HG02763 (cell line): ENCODE data around the gene CIAPIN1.

Experiments
- ATAC-seq: cut with Tn5 transposase; IDR thresholded peaks from one replicate; pipeline ENCODE4 v1.9.1; 2021; ENCODE audit warnings: mild to moderate bottlenecking, moderate library complexity; ENCODE audit not compliant: unreplicated experiment

The CIAPIN1 gene

GRCh38 chr16:57447186-57447962 lies at the start of gene CIAPIN1, which contains the start of gene COQ9:
TSS of gene CIAPIN1 (minus strand) at chr16:57447385. CDS start at chr16:57440928, 6,457 bp downstream.
TSS of gene COQ9 (plus strand) at chr16:57447479. CDS start at chr16:57447506, 27 bp downstream.
- ATAC-seq: peak; percentile 97

GRCh38 chr16:57493767-57494166 lies 46.6 kb upstream of the CIAPIN1 start:
- no peak for ATAC-seq

GRCh38 chr16:57489229-57489628 lies 42.0 kb upstream of the CIAPIN1 start:
- no peak for ATAC-seq

GRCh38 chr16:57486858-57487834 lies 40.0 kb upstream of the CIAPIN1 start:
- ATAC-seq: no peak

- ATAC-seq: peak; percentile 88
Measured at GRCh38 chr16:57485916-57486857, 39.0 kb upstream of the CIAPIN1 start, which contains the start of gene DOK4. TSS of gene DOK4 (minus strand) at chr16:57486493. CDS start at chr16:57479507, 6,986 bp downstream.

- no peak for ATAC-seq
Measured at GRCh38 chr16:57485091-57485915, 38.1 kb upstream of the CIAPIN1 start.

- no peak for ATAC-seq
Measured at GRCh38 chr16:57484515-57485005, 37.4 kb upstream of the CIAPIN1 start.

- no peak for ATAC-seq
Measured at GRCh38 chr16:57483725-57484514, 36.7 kb upstream of the CIAPIN1 start.

GRCh38 chr16:57482845-57483545 lies 35.8 kb upstream of the CIAPIN1 start:
- no peak for ATAC-seq

GRCh38 chr16:57481421-57481820 lies 34.2 kb upstream of the CIAPIN1 start:
- ATAC-seq: no peak

- ATAC-seq: no peak
Measured at GRCh38 chr16:57480754-57481230, 33.6 kb upstream of the CIAPIN1 start.

GRCh38 chr16:57479976-57480753 lies 33.0 kb upstream of the CIAPIN1 start:
- no peak for ATAC-seq

- no peak for ATAC-seq
Measured at GRCh38 chr16:57479205-57479975, 32.2 kb upstream of the CIAPIN1 start.

- ATAC-seq: no peak
Measured at GRCh38 chr16:57478396-57479204, 31.4 kb upstream of the CIAPIN1 start.

GRCh38 chr16:57477531-57478202 lies 30.5 kb upstream of the CIAPIN1 start:
- ATAC-seq: no peak
